ENCODE measurements around the gene NAALADL2.

DNA sequence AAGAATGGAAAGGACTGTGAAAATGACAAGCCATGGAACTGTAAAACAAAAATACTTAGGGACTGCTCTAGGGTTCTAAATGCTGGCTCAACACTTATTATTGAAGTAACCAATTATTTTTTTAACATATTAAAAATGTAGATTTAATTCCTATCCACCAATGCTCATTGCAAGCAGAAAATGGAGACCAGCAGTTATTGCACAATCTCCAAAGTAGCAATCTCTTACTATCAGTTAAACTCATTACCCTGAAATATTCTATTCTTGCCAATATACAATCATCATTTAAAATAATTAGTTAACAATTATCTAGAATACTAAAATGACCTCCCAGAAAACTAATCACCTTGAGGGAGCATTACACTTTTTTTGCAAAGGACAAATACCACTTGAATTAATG, 499.8 kb downstream of the NAALADL2 start:
- TF ChIP-seq CTCF (IDR thresholded peaks at IDR 0.05; ENCODE audit: low read length) = no peak
- no peak for TF ChIP-seq EZH2 (IDR thresholded peaks at IDR 0.05; ENCODE audit: borderline replicate concordance, low read length)

All from OCI-LY1 (cell line).